Keratinocyte (primary cell): ENCODE measurements around the gene LZTFL1. TPM values are rescaled to one million over a fixed set of nuclear protein-coding genes. Genes with fewer than 3 reads are reported as not detected.

Experiments used
- DNase-seq: peaks from one replicate; pipeline ENCODE4 v3.0.0-alpha.2; 2011; ENCODE audit warnings: low read depth, missing footprints, low spot score
- FAIRE-seq: peaks from 2 replicates; lab custom pipeline; 2011; peaks lifted over from hg19 to GRCh38; lab: Jason Lieb, UNC
- H2AFZ ChIP-seq: 2 replicates; pipeline ENCODE4 v1.6.0; 2012; ENCODE audit warnings: low read length, control low read depth, inconsistent platforms; ENCODE audit not compliant: control insufficient read depth
- H3K27ac ChIP-seq: 2 replicates; pipeline ENCODE4 v1.5.1; 2011; ENCODE audit warnings: low read length; ENCODE audit not compliant: control insufficient read depth, insufficient read depth
- H3K27me3 ChIP-seq: 3 replicates; pipeline ENCODE4 v1.6.0; 2011; ENCODE audit warnings: low read length; ENCODE audit not compliant: control insufficient read depth, insufficient read depth; ENCODE audit errors: extremely low read depth
- H3K36me3 ChIP-seq, 2 experiments: 2 replicates in 1 of 2; 3 replicates in 1 of 2; pipeline ENCODE4 v1.5.1; 2011; ENCODE audit warnings: low read length in 2 of 2, mild to moderate bottlenecking in 1 of 2; ENCODE audit not compliant: control insufficient read depth in 2 of 2, insufficient read depth in 2 of 2; ENCODE audit errors: extremely low read depth in 1 of 2
- H3K4me1 ChIP-seq: 3 replicates; pipeline ENCODE4 v1.5.1; 2011; ENCODE audit warnings: low read length; ENCODE audit not compliant: control insufficient read depth, insufficient read depth; ENCODE audit errors: extremely low read depth
- H3K4me2 ChIP-seq: 3 replicates; pipeline ENCODE4 v1.6.0; 2011; ENCODE audit warnings: low read depth, low read length; ENCODE audit not compliant: control insufficient read depth, insufficient read depth; ENCODE audit errors: extremely low read depth
- H3K4me3 ChIP-seq, 3 experiments: fragments of 200-600 bp in 1 of 3; sonication (generic) in 1 of 3; 2 replicates in 2 of 3; 3 replicates in 1 of 3; pipeline ENCODE4 v1.5.1; 2011 to 2016; ENCODE audit warnings: low read length in 3 of 3, mild to moderate bottlenecking in 3 of 3, control low read depth in 2 of 3, inconsistent platforms in 1 of 3, low read depth in 1 of 3, mixed read lengths in 1 of 3, mixed run types in 1 of 3, moderate library complexity in 1 of 3; ENCODE audit not compliant: control insufficient read depth in 2 of 3, insufficient read depth in 2 of 3; ENCODE audit errors: extremely low read depth in 1 of 3
- H3K79me2 ChIP-seq: 2 replicates; pipeline ENCODE4 v1.6.0; 2012; ENCODE audit warnings: low read length; ENCODE audit not compliant: control insufficient read depth, insufficient read depth
- H3K9ac ChIP-seq: 3 replicates; pipeline ENCODE4 v1.6.0; 2011; ENCODE audit warnings: low read length; ENCODE audit not compliant: control insufficient read depth, insufficient read depth; ENCODE audit errors: extremely low read depth
- H3K9me1 ChIP-seq: 3 replicates; pipeline ENCODE4 v1.6.0; 2011; ENCODE audit warnings: low read length; ENCODE audit not compliant: control insufficient read depth, insufficient read depth; ENCODE audit errors: extremely low read depth
- H3K9me3 ChIP-seq: 2 replicates; pipeline ENCODE4 v1.5.1; 2012; ENCODE audit warnings: low read depth, low read length; ENCODE audit not compliant: control insufficient read depth
- H4K20me1 ChIP-seq: 3 replicates; pipeline ENCODE4 v1.6.0; 2011; ENCODE audit warnings: low read length; ENCODE audit not compliant: control insufficient read depth, insufficient read depth; ENCODE audit errors: extremely low read depth
- EZH2 ChIP-seq: IDR thresholded peaks from one replicate; pipeline ENCODE4 v1.6.1; 2012; ENCODE audit warnings: inconsistent platforms, mild to moderate bottlenecking, low read length, moderate library complexity
- dilution Hi-C: fragments of 300-500 bp; cut with MboI; formaldehyde crosslinking; loops from one replicate; pipeline ENCODE4 v1.7.0; 2020; ENCODE audit warnings: low sequenced_read_pairs; ENCODE audit not compliant: extremely low pct_ligation_motif_present
- polyA minus RNA-seq, 3 experiments: library from RNA; depleted of rRNA, polyadenylated mRNA; stranded (reverse); fragments of >200 nt; gene quantifications; 1 replicate in 1 of 3; 2 replicates in 1 of 3; 3 replicates in 1 of 3; pipeline ENCODE4 v1.2.3, GENCODE V29; 2011
- polyA plus RNA-seq, 5 experiments: library from polyadenylated mRNA; depleted of rRNA in 3 of 5; stranded (reverse) in 3 of 5; stranded (forward) in 1 of 5; unstranded in 1 of 5; fragments of >200 nt; gene quantifications; 1 replicate in 1 of 5; 2 replicates in 3 of 5; 3 replicates in 1 of 5; pipeline versions ENCODE4 v1.2.1 to v1.2.3, GENCODE V29; 2011 to 2012; ENCODE audit warnings: missing spikeins in 2 of 5, low read depth in 1 of 5, low replicate concordance in 1 of 5
- TF ChIP-seq, protein P1 (sequence below), 3 experiments: IDR thresholded peaks in 1 of 3; conservative IDR thresholded peaks in 1 of 3; optimal IDR thresholded peaks in 1 of 3; 2 replicates in 2 of 3; 3 replicates in 1 of 3; pipeline versions ENCODE3 to v1.5.1; 2011; ENCODE audit warnings: low read length in 3 of 3, mild to moderate bottlenecking in 3 of 3, moderate library complexity in 2 of 3, control low read depth in 1 of 3, inconsistent platforms in 1 of 3; ENCODE audit not compliant: insufficient read depth in 2 of 3; ENCODE audit errors: extremely low read depth in 1 of 3

The LZTFL1 gene, protein sequence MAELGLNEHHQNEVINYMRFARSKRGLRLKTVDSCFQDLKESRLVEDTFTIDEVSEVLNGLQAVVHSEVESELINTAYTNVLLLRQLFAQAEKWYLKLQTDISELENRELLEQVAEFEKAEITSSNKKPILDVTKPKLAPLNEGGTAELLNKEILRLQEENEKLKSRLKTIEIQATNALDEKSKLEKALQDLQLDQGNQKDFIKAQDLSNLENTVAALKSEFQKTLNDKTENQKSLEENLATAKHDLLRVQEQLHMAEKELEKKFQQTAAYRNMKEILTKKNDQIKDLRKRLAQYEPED
- 12.1 to 17.9 TPM (median 15.7 TPM) in 3 replicates for polyA plus RNA-seq
- polyA plus RNA-seq (2011; ENCODE audit: low read depth), result 15.9 TPM
- 8.1 and 14.8 TPM in 2 replicates for polyA plus RNA-seq (2011; cell fraction: cytosol; rRNA removed)
- polyA plus RNA-seq (2011; cell fraction: nucleus; rRNA removed), result 8.4 and 14.9 TPM in 2 replicates
- polyA plus RNA-seq (2012; ENCODE audit: low replicate concordance), result 8.0 and 10.0 TPM in 2 replicates
- 6.8 to 9.6 TPM (median 7.7 TPM) in 3 replicates for polyA minus RNA-seq
- polyA minus RNA-seq (2011; cell fraction: cytosol; rRNA and poly(A)+ RNA removed), result 2.3 TPM
- 1.8 and 5.2 TPM in 2 replicates for polyA minus RNA-seq (2011; cell fraction: nucleus; rRNA and poly(A)+ RNA removed)

DNA sequence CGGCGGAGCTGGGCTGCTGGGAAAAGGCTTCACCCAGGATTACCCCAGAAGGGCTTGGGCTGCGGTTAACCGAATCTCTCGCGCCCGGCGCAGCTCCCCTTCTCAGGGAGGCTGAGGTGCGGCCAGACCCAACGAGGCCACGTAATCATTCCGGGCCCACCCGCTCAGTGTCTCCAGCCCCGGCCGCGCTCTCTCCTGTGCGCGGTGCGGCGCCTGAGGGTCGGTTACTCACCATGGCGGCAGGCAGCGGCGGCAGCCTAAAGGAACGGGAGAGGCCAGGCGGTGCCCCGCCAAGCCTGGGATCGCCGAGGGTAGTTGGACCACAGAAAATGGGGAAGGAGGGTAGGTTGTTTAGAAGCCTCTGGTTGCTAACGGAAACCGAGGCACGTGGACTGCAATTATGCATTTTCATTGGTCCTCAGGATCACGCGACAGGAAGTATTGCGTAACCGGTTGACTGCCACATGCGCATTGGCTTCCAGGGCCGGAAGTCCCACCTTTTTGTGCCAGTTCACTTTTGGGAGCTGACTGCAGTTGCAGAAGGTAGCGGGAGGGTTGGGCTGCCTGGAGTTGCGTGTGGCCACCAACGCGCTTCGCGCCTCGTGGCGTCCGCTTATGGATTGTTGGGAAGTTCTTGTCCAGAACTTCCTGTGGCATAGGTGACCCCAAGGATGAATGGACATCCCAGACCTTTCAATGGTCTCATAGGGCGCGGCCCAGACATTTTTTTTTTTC lies at the start of gene LZTFL1:
Gene LZTFL1, minus strand, starts transcription at position 363 of the 735 bp plus-strand sequence. Its CDS starts 128 bp downstream, at position 235.
- peak within 1 kb of the TSS; percentile 85 for H2AFZ ChIP-seq
- TF ChIP-seq, protein P1, sequence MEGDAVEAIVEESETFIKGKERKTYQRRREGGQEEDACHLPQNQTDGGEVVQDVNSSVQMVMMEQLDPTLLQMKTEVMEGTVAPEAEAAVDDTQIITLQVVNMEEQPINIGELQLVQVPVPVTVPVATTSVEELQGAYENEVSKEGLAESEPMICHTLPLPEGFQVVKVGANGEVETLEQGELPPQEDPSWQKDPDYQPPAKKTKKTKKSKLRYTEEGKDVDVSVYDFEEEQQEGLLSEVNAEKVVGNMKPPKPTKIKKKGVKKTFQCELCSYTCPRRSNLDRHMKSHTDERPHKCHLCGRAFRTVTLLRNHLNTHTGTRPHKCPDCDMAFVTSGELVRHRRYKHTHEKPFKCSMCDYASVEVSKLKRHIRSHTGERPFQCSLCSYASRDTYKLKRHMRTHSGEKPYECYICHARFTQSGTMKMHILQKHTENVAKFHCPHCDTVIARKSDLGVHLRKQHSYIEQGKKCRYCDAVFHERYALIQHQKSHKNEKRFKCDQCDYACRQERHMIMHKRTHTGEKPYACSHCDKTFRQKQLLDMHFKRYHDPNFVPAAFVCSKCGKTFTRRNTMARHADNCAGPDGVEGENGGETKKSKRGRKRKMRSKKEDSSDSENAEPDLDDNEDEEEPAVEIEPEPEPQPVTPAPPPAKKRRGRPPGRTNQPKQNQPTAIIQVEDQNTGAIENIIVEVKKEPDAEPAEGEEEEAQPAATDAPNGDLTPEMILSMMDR (optimal IDR thresholded peaks at IDR 0.05 in 1 of 3, IDR thresholded peaks at IDR 0.05 in 1 of 3, conservative IDR thresholded peaks at IDR 0.05 in 1 of 3; ENCODE audit: extremely low read depth in 1 of 3, insufficient read depth in 2 of 3, low read length in 3 of 3), result no peak
- no peak for TF ChIP-seq EZH2
- DNase-seq (peak; percentile 92), FAIRE-seq (peak; percentile 88)
- peaks cover 2% of the 10 kb centered on the region for H3K27me3 ChIP-seq
- peak within 1 kb of the TSS; percentile 94 for H3K4me2 ChIP-seq
- no peaks in the 10 kb centered on the region for H3K9me3 ChIP-seq
- peak within 1 kb of the TSS; percentile 81 to 90 (median 86) for H3K4me3 ChIP-seq
- H4K20me1 ChIP-seq, result no peaks in the 10 kb centered on the region
- H3K9me1 ChIP-seq, result no peaks in the 10 kb centered on the region
- H3K36me3 ChIP-seq, result no peaks in the 10 kb centered on the region
- peak within 1 kb of the TSS; percentile 87 for H3K9ac ChIP-seq
- H3K79me2 ChIP-seq, result no peaks in the 10 kb centered on the region
- H3K27ac ChIP-seq, result peak within 1 kb of the TSS; percentile 83
- dilution Hi-C loops, result no loop called here
- H3K4me1 ChIP-seq, result peaks cover 7% of the 10 kb centered on the region

DNA sequence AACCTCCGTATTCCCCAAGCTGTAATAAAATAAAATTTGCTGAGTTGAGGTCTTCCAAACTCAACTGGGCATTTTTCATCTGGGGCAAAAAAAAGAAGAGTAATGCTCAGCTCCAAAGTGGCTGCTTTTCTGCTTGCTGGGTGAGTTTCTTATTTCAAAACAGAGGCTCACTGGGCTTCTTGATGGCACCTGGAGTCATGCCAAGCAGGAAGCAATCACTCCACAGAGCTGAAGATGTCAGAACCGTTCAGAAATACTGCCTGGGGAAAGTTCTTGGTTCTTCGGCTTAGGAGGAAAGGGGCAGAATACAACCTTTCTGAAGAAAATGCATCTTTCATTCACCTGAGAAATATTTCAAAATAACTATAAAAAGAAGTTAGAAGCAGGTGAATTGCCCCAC lies 48.5 kb upstream of the LZTFL1 start:
- H3K9me1 ChIP-seq, result no peaks in the 10 kb centered on the region
- dilution Hi-C loops, result no loop called here
- H3K27me3 ChIP-seq, result peaks cover 6% of the 10 kb centered on the region
- FAIRE-seq (no peak), DNase-seq (no peak)
- no peak overlapping the region for H3K27ac ChIP-seq
- H3K4me2 ChIP-seq, result no peak overlapping the region
- no peaks in the 10 kb centered on the region for H3K9me3 ChIP-seq
- H3K9ac ChIP-seq, result no peak overlapping the region
- H3K4me3 ChIP-seq, result no peak overlapping the region
- H3K4me1 ChIP-seq, result peaks cover 5% of the 10 kb centered on the region
- H3K79me2 ChIP-seq, result no peaks in the 10 kb centered on the region
- TF ChIP-seq, protein P1 (optimal IDR thresholded peaks at IDR 0.05 in 1 of 3, IDR thresholded peaks at IDR 0.05 in 1 of 3, conservative IDR thresholded peaks at IDR 0.05 in 1 of 3; ENCODE audit: extremely low read depth in 1 of 3, insufficient read depth in 2 of 3, low read length in 3 of 3), result no peak
- no peak for TF ChIP-seq EZH2
- H3K36me3 ChIP-seq, result no peaks in the 10 kb centered on the region
- no peaks in the 10 kb centered on the region for H4K20me1 ChIP-seq
- no peak overlapping the region for H2AFZ ChIP-seq
